Heart left ventricle (tissue), 13 donors: ENCODE measurements around the gene TMC5.

Experiments
- CTCF ChIP-seq, 12 donors: fragments of 200-600 bp; sonication (generic) in 4 of 12; IDR thresholded peaks; one replicate each; pipeline versions ENCODE4 v1.5.0 to v1.8.0; 2018 to 2022; ENCODE audit warnings: antibody characterized with exemption in 12 of 12, mild to moderate bottlenecking in 5 of 12
- POLR2A ChIP-seq, 2 donors: fragments of 450-650 bp; IDR thresholded peaks; one replicate each; pipeline ENCODE4 v1.6.1; 2017; ENCODE audit warnings: antibody characterized with exemption in 2 of 2, mild to moderate bottlenecking in 2 of 2, moderate library complexity in 2 of 2
- donor health status: ischemic (EF 13 %, LVEDD 7.1; RV severe dilation, severe dysfunction).
- donor health status: DM: no; HTN: yes; CAD: no.
- donor health status: DM: no; HTN: no; CAD: no.
- donor health status: ischemic (EF 25% LVEDD 6.9; RV normal size, moderate dysfunction).
- donor health status: ischemic (EF 25% LVEDD 5.7; RV mildly dilated, moderate dysfunction).
- donor health status: ischemic (EF 35%, LVEDD 5.7; RV mildly dilated, moderate dysfunction).
- donor health status: nonischemic (EF 11% LVEDD 7.7; RV severe dilation, severe dysfunction).
- donor health status: DM: yes; HTN: yes; CAD: no.
- donor health status: PGD.
- donor health status: ischemic (EF 29% LVEDD 5.4; RV normal size, mild dysfunction).
- donor health status: nonischemic (EF 23%, LVEDD 6.1; RV moderate dilation, normal function).

- TF ChIP-seq CTCF (IDR thresholded peaks at IDR 0.05) (no peak), POLR2A (IDR thresholded peaks at IDR 0.05) (no peak)
These were observed 37.4 kb upstream of the TMC5 start for GRCh38 chr16:19380328-19380727.
